NCI-H524 (cell line): ENCODE measurements around the gene PADI1.

ENCODE experiments used
- DNase-seq, 2 experiments: peaks; one replicate each; lab custom pipeline; 2025; lab: John Stamatoyannopoulos, UW

PADI1 gene

DNA sequence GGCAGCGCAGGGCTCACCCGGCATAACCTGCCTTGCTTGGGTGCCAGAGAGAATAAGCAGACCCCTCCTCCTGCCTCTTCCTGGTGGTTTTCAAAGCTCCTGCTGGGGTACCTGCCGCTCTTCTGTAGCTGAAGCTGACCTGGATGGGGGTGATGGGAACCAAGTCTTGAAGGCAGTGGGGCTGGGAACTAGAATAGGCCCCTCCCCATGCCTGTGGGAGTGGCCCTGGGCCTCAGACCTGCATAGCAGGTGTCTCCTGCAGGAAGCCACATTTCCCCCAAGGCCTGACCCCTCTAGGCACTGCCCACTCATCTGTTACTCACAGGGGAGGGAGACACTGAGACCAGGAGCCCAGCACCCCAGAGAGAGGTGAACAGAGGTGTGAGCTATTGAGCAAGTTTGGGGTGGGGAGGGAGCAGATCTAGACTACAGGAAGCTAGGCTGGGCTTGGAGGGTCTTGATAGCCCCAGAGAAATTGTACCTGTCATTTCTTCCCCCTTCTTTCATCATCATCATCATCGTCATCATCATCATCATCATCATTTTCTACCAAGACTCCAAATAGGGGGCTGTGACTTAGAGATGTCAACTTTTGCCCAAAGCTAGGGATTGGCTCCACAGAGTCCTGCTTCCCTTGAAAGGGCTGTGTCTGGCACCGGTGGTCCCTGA, 10.1 kb downstream of the PADI1 start:
- DNase-seq, result no peak

DNA sequence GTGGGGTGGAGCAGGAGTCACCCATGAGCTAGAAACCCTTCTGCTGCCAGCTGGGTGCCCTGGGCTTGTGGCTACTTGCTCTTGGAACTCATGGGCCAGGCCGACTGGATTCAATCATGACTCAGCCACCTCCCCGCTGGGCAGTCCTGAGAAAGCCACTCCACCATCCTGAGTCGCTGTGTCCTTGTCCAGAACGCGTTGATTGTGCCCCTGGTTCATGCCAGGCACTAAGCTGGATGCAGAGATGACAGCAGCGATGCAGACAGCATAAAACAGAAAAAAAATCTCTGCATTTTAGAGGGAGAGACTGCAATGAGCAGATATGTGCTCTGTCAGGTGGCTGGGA, 10.6 kb downstream of the PADI1 start:
- DNase-seq, result no peak

DNA sequence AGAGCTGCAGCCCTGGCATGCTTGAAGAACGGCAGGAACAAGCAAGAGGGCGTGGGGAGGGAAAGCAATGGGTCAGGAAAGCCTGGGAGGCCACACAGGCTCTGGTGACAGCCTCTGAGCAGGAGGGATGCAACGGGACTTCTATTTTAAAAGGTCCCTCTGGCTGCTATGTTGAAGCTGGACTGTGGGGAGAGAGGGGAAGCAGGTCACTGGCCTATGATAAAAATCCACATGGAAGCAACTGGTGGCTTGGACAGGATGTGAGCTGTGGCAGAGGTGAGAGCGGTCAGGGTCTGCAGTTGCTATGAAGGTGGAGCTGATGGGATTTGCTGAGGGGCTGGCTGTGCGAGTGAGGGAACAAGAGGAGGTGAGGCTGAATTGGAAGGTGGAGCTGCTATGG, 11.2 kb downstream of the PADI1 start:
- no peak for DNase-seq

DNA sequence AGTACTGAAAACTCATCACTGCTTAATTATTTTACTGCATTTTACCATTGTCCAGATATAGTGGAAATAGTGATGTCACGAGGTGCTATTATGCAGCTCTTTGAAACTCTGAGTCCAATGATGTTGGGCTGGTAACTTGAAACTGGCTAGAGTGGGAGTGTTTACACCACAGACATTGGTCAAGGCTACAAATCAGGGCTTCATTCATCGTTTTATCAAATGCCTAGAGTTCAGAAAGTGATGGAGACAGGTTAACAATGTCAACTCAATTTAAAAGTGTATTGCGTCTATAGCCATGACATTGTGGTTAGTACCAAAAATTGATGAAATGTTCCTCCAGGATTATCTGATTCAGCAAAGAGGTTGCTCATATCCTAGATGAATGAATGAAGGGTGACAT, 12.7 kb downstream of the PADI1 start:
- no peak for DNase-seq

DNA sequence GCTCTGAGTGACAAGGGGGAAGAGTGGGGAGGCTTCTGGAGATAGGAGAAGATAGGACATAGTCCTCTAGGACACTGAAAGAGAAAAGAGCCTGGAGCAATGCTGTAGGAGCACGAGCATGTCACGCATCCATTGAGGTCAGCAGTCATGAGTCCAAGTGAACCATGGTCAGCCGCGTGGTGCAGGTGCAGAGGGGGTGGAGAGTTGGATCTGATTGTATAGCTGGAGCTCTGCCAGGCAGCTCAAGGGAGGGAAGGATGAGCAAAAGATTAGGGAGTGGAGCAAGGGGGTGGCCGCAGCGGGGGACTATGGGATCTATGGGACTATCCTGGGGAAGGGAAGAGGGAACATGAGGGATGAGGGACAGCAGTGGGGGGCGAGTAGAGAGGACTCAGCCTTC, 14.0 kb downstream of the PADI1 start:
- DNase-seq, result peak in 1 of 2 experiments; percentile 5

DNA sequence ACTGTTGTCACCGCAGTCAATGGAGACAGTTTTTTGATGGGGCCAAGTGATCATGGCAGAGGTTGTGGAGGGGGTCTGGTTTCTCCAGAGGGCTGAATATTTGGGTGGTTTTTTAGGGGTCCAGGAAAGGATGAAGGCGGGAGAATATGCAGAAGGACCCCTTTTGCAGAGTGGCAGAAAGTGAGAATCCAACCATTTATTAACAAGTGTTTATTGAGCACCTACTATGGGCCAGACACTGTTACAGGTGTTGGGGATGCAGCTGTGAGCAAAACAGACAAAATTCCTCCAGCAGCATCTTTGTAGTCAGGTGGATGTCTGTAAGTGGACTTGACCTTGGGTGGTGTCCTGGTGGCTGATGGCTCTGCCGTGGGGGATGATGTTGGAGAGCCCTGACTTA, 15.4 kb downstream of the PADI1 start:
- DNase-seq, result no peak

DNA sequence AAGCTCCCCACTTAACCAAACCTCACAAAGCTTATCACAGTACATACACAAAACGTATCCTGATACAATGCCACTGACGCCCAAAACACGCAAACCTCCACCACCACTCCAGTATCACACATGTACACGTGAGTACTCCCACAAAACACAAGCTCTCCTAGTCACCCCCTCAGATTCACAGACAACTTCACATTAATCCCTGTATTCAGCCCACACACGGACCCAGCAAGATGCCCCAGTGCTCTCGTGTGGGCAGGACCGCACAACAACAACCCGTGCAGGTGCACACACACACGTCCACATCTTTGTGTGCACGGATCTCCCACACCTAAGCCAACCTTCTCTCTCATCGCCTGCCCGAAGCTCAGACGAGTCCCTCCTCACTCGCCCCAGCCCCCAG, 17.6 kb downstream of the PADI1 start:
- DNase-seq, result no peak

DNA sequence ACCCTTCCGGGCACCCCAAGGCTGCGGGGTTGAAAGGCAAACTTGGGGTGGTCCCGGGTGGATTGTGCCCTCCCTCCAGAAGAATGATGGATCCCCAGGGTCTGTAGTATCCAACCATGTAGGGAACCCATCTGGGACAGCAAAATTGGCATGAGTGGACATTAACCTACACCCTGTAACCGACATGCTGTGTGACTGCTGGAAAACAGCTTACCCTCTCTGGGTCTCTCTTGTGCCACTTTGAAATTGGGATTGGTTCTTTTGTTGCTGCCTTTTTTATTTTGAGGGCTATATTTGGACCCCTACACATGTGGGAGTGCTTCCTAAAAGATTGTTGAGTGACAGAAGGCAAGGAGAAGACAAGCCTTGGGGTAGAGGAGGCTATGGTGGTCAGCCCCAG, 19.5 kb downstream of the PADI1 start:
- DNase-seq, result no peak

DNA sequence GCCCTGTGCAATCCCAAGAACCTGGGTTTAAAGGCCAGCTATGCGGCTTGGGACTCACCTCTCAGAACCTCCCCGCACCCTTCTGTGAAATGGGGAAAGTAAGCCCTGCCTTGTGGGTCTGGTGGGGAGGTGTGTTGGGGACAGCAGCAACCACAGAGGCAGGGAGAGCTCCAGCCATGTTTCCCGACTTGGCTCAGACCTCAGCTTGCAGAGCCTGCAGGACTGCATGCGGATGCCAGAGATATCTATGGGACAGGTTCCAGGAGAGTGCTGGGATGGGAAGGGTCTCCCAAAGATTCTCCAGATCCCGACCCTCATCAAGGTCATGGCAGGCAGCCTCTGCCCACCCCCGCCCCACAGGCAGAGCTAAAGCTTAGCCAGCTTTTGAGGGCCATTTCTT, 20.2 kb downstream of the PADI1 start:
- no peak for DNase-seq

DNA sequence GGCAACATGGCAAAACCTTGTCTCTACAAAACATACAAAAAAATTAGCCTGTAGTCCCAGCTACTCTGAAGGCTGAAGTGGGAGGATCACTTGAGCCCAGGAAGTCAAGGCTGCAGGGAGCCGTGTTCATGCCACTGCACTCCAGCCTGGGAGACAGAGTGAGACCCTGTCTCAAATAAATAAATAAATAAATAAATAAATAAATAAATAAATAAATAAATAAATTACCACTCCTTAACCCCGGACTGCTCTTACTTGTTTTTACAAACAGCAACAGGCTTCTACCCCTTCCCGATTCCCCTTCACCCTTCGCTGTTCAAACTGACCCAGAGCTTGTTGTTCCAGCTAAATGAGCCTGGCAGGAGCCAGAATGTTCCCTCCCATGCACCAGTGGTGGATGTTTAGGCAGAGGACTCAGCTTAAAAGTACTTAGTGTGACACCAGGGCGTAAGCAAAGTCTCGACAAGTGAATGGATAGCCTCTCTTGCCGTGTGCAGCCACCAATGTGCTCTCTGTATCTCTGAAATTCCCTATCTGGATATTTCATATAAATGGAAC, 22.5 kb downstream of the PADI1 start:
- DNase-seq, result no peak

DNA sequence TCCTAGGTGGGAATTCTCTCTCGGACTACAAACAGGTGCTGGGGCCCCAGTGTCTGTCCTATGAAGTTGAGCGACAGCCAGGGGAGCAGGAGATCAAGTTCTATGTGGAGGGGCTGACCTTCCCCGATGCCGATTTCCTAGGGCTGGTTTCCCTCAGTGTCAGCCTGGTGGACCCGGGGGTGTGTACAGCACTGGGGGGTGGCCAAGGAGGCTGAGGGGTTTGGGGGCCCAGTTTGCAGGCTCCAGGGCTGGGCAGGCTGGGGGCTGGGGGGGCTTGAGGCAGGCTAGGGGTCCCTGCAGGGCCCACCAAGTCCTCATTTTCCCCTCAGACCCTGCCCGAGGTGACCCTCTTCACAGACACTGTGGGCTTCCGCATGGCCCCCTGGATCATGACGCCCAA, 23.7 kb downstream of the PADI1 start:
- DNase-seq, result no peak

DNA sequence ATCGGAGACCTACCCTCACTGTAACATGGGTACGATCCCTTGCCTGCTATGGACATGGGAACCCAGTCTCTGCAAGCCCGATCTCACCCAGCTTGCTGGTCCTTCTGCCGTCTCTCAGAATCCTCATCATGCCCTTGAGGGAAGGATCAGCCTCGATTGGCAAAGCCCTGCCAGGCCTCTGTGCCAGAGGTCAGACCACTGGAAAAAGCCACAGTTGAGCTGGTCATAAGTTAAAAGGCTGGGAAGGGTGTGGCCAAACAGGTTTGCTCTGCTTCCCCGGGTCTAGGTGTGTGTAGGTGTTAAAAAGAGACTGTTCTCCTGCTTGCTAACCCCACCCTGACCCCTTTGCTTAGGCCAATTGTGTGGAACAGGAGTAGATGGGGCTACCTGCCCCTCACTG, 24.5 kb downstream of the PADI1 start:
- no peak for DNase-seq

DNA sequence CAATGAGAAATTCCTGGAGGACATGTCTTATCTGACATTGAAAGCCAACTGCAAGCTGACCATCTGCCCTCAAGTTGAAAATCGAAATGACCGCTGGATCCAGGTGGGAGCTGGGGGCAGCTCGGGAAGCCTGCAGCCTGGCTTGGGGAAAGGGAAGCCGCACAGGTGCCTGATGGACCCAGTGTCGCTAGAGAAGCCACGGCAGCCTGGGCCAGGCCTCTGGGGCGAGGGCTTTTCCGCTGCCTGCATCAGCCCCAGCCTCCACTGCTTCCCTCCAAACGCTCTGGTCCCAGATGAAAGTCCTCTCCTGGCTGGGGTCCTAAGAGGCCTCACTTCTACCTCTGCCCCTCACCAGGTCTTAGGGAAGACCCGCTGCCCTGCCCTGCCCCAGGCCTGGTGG, 25.2 kb downstream of the PADI1 start:
- DNase-seq, result no peak

DNA sequence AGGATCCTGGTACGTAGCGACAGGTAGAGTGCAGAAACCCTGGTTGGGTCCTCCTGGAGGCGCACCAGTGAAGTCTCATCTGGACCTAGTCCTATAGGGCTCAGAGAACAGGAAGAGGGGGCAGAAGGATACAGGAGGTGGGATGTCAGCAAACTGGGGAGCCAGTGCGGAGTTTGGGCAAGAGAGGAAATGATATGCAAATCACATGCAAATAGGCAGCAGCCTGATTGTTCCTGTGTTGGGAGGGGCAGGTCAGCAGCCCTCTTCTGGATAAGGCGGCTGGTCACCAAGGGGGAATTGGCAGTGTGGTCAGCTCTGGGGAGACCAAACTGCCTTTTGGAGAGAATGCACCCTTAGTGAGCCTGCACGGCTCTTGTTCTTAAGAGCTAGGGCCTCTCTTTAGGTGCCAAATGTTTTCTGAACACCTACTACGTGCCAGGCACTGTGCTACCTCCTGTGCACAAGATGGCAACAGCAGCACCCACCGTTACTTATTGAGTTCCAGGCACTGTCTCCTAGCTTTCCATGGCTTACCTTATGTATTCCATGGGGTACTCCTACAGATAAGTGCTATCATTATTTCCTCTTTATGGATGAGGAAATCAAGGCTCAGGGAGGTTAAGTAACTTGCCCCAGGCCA, 25.9 kb downstream of the PADI1 start:
- DNase-seq, result no peak

DNA sequence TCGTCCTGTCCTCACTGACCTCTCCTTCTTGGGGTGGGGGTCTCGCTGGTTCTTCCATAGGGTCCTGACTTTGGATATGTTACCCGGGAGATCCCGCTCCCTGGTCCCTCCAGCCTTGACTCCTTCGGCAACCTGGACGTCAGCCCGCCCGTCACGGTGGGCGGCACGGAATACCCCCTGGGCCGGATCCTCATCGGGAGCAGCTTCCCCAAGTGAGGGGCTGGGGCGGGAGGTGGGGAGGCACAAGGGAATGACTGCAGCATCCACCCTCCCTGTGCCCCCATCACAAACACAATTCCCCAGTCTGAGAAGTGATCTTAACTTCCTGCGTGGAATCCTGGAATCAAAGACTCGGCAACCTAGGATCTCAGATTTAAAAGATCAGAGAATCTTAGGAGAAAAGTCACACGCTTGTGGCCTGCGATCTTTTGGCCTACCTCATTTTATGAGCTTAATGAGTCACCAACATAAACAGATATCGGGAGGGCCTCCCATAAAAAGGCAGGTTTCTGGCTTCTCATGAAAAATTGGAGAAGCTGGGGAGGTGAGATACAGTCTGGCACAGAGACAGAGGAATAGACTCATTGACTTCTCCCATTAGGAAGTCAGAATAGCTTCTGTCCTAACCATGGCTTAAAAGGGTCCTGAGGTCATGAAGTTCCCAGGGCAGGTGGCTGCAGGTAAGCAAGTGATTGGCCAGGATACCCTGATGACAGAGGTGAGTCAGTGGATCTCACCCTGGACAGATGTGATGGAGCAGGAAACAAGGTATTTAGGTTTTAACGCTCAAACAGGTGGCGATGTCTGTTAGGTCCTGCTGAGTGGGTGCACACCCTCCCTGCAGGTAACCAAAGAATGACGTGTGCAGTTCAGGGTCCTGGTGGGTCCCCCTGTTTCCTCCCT, 28.1 kb downstream of the PADI1 start:
- DNase-seq, result no peak

DNA sequence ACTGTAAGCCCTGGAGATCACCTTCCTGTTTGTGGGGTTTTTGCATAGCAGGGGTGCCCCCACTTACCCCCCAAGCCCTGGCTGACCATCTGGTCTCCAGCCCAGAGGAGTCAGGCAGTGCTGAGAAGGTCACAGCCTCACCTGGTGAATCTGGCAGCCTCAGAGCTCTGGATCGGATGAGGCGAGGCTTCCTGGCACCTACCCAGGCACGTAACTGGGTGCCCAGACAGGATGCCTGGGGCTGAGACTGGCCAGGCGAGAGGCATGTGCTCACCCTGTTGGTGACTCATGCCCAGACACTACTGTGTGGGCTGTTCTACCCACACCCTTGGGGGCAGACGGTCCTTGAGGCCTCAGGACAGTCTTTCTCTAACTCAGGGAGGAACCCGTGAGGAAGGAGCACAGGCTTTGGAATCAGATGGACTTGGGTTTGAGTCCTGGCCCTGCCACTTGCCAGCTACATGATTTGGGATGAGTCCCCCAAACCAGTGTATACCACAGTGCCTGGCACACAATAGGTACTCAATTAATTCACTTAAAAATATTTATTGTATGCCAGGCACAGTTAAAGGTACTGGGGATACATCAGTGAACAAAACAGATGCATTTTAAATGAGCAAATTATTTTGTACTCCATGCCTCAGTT, 28.9 kb downstream of the PADI1 start:
- no peak for DNase-seq

DNA sequence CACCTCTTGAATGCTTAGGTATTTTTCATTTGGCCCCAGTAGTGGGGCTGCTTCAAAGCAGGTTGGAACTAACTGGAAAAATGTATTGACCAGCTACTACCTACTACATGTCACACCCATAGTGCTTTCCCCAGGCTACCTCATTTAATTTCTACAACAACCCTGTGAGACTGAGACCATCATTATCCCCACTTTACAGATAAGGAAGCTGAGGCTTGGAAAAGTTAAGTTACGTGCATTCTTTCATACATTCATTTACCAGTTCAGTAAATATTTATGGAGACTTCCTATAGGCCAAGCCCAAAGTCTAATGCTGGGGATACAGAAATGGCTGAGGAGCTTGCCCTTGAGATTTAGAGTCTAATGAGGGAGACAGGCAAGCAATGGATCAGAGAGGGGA, 29.5 kb downstream of the PADI1 start:
- no peak for DNase-seq

DNA sequence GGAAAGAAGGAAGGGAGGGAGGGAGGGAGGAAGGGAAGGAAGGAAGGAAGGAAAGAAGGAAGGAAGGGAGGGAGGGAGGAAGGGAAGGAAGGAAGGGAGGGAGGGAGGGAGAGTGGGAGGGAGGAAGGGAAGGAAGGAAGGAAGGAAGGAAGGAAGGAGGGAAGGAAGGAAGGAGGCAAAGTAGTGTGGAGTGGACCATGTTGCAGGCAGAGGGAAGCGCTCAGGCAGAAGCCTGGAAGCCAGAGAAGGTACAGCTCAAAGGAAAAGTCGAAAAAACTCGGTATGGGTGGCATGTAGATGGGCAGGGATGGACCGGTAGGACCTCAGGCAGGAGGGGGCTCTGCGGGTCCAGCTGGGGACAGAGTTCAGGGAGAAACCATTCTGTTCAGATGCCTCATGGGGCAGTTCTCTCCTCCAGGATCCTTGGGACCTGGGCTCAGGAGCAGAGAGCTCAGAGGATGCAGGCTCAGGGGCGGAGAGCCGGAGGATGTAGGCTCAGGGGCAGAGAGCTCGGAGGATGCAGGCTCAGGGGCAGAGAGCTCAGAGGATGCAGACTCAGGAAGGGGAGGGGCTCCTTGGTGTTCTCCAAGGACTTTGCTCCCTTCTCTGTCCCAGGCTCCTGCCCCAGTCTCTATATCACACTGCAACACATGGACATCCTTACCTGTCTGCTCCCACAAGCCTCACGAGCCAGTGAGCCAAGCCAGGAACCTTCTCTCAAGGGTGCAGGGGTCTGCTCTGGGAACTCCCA, 30.4 kb downstream of the PADI1 start:
- DNase-seq, result no peak

DNA sequence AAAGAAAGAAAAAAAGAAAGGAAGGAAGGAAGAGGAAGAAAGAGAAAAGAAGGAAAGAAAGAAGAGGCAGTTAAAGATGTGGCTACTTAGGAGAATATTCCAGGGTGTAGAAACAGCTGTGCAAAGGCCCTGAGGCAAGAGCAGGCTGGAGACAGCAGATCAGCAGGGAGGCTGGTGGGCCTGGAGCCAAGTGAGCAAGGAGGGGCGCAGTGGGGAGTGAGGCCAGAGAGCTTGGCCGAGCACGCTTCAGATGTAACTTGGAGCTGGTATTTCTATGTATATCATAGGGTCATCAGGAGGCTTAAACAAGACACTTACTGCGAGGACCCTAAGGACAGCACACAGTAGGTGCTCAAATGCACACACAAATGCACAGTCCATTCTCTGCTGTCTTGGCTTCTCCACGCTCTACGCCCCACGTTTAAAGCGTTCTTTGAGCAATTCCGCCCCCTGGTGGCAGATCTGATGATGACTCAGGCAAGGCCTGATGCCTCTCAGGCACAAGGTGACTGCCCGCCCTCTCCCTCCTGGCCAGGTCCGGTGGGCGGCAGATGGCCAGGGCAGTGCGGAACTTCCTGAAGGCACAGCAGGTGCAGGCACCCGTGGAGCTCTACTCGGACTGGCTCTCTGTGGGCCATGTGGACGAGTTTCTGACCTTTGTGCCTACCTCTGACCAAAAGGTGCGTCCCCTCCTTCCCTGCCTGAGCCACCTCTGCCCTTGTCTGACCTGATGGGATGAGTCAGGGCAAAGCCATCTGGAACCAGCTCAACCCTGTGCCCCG, 32.0 kb downstream of the PADI1 start:
- DNase-seq, result peak; percentile 50 to 80

DNA sequence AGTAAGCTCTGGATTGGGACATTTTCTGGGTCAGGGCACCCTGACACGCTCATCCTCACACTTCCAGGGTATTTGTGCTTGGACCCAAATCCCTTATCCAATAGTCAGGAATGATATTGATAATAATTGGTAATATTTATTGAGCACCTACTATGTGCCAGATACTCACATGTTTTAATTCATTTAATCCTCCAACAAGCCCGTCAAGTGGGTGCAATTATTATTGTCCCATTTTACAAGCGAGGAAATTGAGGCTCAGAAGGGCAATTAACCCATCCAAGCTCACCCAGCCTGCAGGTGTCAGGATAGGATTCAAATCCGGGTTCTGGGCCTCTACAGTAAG, 32.6 kb downstream of the PADI1 start:
- DNase-seq, result no peak

DNA sequence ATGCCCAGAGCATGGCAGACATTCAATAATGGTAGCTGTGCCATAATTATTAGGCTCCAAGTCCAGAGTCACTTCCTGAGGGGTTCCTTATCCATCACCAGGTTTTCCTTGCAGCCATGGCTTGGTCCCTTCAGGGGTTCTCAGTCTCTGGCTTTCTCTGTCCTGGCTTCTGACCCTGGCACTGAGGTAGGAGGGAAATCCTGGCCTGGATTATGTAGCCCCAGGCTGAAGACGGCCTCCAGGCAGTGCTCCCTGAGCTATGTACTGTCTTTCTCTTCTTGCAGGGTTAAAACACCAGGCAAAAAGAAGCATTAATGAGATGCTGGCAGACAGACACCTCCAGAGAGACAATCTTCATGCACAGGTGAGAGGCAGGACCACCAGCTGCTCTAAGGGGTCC, 34.5 kb downstream of the PADI1 start:
- peak; percentile 67 to 80 for DNase-seq
